Activated B cell treated with CpG ODN at 0.5 μM for 24 hours (primary cell): ENCODE data around the gene CTTNBP2NL. TPM values are rescaled to one million over a fixed set of nuclear protein-coding genes. Genes with fewer than 3 reads are reported as not detected.

Experiments
- ATAC-seq: fragments of 200-7000 bp; cut with Tn5 transposase; one replicate; pipeline ENCODE4 v1.10.0; 2021; ENCODE audit warnings: low read depth, mild to moderate bottlenecking, moderate library complexity
- CTCF ChIA-PET: fragments of 350-600 bp; sonication (Branson Sonifier 250); formaldehyde crosslinking; loops from one replicate; lab custom pipeline; 2021; ENCODE audit warnings: antibody characterized with exemption; lab: Charles Lee
- POLR2A ChIA-PET: fragments of 350-600 bp; sonication (Branson Sonifier 250); formaldehyde crosslinking; loops from one replicate; lab custom pipeline; 2021; ENCODE audit warnings: antibody characterized with exemption; lab: Charles Lee
- DNase-seq: peaks from one replicate; pipeline ENCODE4 v3.0.0; 2022
- H3K27ac Mint-ChIP-seq: one replicate; pipeline ENCODE4 v1.8.0; 2020; ENCODE audit warnings: mixed read lengths
- H3K27me3 Mint-ChIP-seq: one replicate; pipeline ENCODE4 v1.8.0; 2021; ENCODE audit warnings: mixed read lengths
- H3K36me3 Mint-ChIP-seq: one replicate; pipeline ENCODE4 v1.8.0; 2021; ENCODE audit warnings: low read depth, mixed read lengths
- H3K4me1 Mint-ChIP-seq: one replicate; pipeline ENCODE4 v1.8.0; 2021; ENCODE audit warnings: mixed read lengths
- H3K4me3 Mint-ChIP-seq: one replicate; pipeline ENCODE4 v1.8.0; 2020; ENCODE audit warnings: mild to moderate bottlenecking, mixed read lengths
- H3K9me3 Mint-ChIP-seq: one replicate; pipeline ENCODE4 v1.8.0; 2020; ENCODE audit warnings: mixed read lengths
- CTCF ChIP-seq: fragments of 200-600 bp; IDR thresholded peaks from one replicate; pipeline ENCODE4 v1.8.0; 2022; ENCODE audit warnings: antibody characterized with exemption, mild to moderate bottlenecking
- intact Hi-C: fragments of 100-400 bp; cut with micrococcal nuclease; formaldehyde crosslinking; loops from one replicate; pipeline ENCODE4 v1.15.1; 2024
- total RNA-seq: library from RNA; stranded (reverse); gene quantifications from 2 replicates; pipeline ENCODE4 v1.2.3, GENCODE V29; 2022

The CTTNBP2NL gene
- total RNA-seq, 1 donor from 2014 or later, result 14.1 TPM

- H3K36me3 Mint-ChIP-seq, result no peaks in the 10 kb centered on the region
- ChIA-PET CTCF (interaction anchor here (1.1 kb wide), 1 partner anchor 113 kb away, joined by 3 read pairs; no protein-coding TSS in a partner anchor), POLR2A (interaction anchor here (0.7 kb wide), 1 partner anchor 56 kb away, joined by 12 read pairs; no protein-coding TSS in a partner anchor)
- ATAC-seq (no peak), DNase-seq (no peak)
- peaks cover 41% of the 10 kb centered on the region for H3K27me3 Mint-ChIP-seq
- H3K9me3 Mint-ChIP-seq, result no peaks in the 10 kb centered on the region
- H3K27ac Mint-ChIP-seq, result no peak overlapping the region
- peaks cover 48% of the 10 kb centered on the region for H3K4me1 Mint-ChIP-seq
- intact Hi-C loops, result loop anchor here (10.0 kb wide), 1 partner anchor 171 kb away; the partner anchor contains the start of gene MOV10
- no peak for TF ChIP-seq CTCF
- no peak overlapping the region for H3K4me3 Mint-ChIP-seq
These were observed 108.1 kb downstream of the CTTNBP2NL start for GRCh38 chr1:112504001-112504660.

- H3K4me1 Mint-ChIP-seq, result peaks cover 50% of the 10 kb centered on the region
- intact Hi-C loops, result loop anchor here (10.0 kb wide), 1 partner anchor 170 kb away; the partner anchor contains the start of gene MOV10
- no peak for TF ChIP-seq CTCF
- ATAC-seq (no peak), DNase-seq (no peak)
- ChIA-PET POLR2A (interaction anchor here (0.7 kb wide), 1 partner anchor 57 kb away, joined by 12 read pairs; no protein-coding TSS in a partner anchor), CTCF (interaction anchor here (1.1 kb wide), 1 partner anchor 114 kb away, joined by 3 read pairs; no protein-coding TSS in a partner anchor)
- peaks cover 34% of the 10 kb centered on the region for H3K27me3 Mint-ChIP-seq
- no peaks in the 10 kb centered on the region for H3K9me3 Mint-ChIP-seq
- H3K27ac Mint-ChIP-seq, result no peak overlapping the region
- H3K36me3 Mint-ChIP-seq, result no peaks in the 10 kb centered on the region
- no peak overlapping the region for H3K4me3 Mint-ChIP-seq
These were observed 108.8 kb downstream of the CTTNBP2NL start for GRCh38 chr1:112504661-112505399.

- H3K4me1 Mint-ChIP-seq, result peaks cover 50% of the 10 kb centered on the region
- no peaks in the 10 kb centered on the region for H3K9me3 Mint-ChIP-seq
- no peak for ATAC-seq
- ChIA-PET POLR2A (no interaction called here), CTCF (interaction anchor here (1.1 kb wide), 1 partner anchor 114 kb away, joined by 3 read pairs; no protein-coding TSS in a partner anchor)
- TF ChIP-seq CTCF, result no peak
- H3K4me3 Mint-ChIP-seq, result no peak overlapping the region
- intact Hi-C loops, result loop anchor here (10.0 kb wide), 1 partner anchor 169 kb away; the partner anchor contains the start of gene MOV10
- no peak overlapping the region for H3K27ac Mint-ChIP-seq
- H3K27me3 Mint-ChIP-seq, result peaks cover 31% of the 10 kb centered on the region
- no peak for DNase-seq
- no peaks in the 10 kb centered on the region for H3K36me3 Mint-ChIP-seq
These were observed 109.4 kb downstream of the CTTNBP2NL start for GRCh38 chr1:112505400-112505785.

GRCh38 chr1:112505878-112506277, 109.9 kb downstream of the CTTNBP2NL start:
- H3K4me1 Mint-ChIP-seq, result peaks cover 50% of the 10 kb centered on the region
- ChIA-PET POLR2A (no interaction called here), CTCF (no interaction called here)
- H3K27ac Mint-ChIP-seq, result no peak overlapping the region
- peaks cover 30% of the 10 kb centered on the region for H3K27me3 Mint-ChIP-seq
- H3K9me3 Mint-ChIP-seq, result no peaks in the 10 kb centered on the region
- no peak overlapping the region for H3K4me3 Mint-ChIP-seq
- intact Hi-C loops, result loop anchor here (10.0 kb wide), 1 partner anchor 169 kb away; the partner anchor contains the start of gene MOV10
- no peaks in the 10 kb centered on the region for H3K36me3 Mint-ChIP-seq
- ATAC-seq (no peak), DNase-seq (no peak)
- TF ChIP-seq CTCF, result no peak

GRCh38 chr1:112506306-112506705, 110.3 kb downstream of the CTTNBP2NL start:
- ChIA-PET CTCF (no interaction called here), POLR2A (no interaction called here)
- DNase-seq (no peak), ATAC-seq (no peak)
- peak overlapping the region; percentile 11 for H3K4me3 Mint-ChIP-seq
- peaks cover 50% of the 10 kb centered on the region for H3K4me1 Mint-ChIP-seq
- peaks cover 27% of the 10 kb centered on the region for H3K27me3 Mint-ChIP-seq
- TF ChIP-seq CTCF, result no peak
- intact Hi-C loops, result loop anchor here (10.0 kb wide), 1 partner anchor 168 kb away; the partner anchor contains the start of gene MOV10
- no peak overlapping the region for H3K27ac Mint-ChIP-seq
- no peaks in the 10 kb centered on the region for H3K36me3 Mint-ChIP-seq
- no peaks in the 10 kb centered on the region for H3K9me3 Mint-ChIP-seq
